Peyer's patch (tissue), 4 donors: Measurements from ENCODE around the gene TAF1C.

Source experiments
- POLR2A ChIP-seq, 2 donors: fragments of 450-650 bp; IDR thresholded peaks; one replicate each; pipeline ENCODE4 v1.5.1; 2017; ENCODE audit warnings: antibody characterized with exemption in 2 of 2, mild to moderate bottlenecking in 2 of 2, moderate library complexity in 2 of 2
- TF ChIP-seq, protein P1 (sequence below), 6 experiments: fragments of 450-650 bp in 4 of 6; fragments of 200-600 bp in 2 of 6; sonication (generic) in 1 of 6; IDR thresholded peaks; one replicate each; pipeline ENCODE4 v1.5.1; 2017 to 2019; ENCODE audit warnings: antibody characterized with exemption in 6 of 6, mild to moderate bottlenecking in 3 of 6, moderate library complexity in 1 of 6

DNA sequence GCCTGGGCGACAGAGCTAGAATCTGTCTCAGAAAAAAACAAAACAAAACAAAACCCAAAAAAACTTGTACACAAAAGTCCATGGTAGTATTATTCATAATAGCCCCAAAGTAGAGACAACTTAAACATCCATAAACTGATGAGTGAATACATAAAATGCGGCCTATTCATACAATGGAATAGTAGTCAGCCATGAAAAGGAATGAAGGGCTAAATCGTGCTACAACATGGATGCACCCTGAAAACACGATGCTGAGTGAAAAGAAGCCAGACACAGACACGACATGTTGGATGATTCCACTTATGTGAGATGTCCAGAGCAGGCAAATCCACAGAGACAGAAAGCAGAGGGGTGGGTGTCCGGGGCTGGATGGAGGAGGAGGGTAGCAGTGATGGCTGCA, 40.7 kb upstream of the TAF1C start:
- TF ChIP-seq, protein P1, sequence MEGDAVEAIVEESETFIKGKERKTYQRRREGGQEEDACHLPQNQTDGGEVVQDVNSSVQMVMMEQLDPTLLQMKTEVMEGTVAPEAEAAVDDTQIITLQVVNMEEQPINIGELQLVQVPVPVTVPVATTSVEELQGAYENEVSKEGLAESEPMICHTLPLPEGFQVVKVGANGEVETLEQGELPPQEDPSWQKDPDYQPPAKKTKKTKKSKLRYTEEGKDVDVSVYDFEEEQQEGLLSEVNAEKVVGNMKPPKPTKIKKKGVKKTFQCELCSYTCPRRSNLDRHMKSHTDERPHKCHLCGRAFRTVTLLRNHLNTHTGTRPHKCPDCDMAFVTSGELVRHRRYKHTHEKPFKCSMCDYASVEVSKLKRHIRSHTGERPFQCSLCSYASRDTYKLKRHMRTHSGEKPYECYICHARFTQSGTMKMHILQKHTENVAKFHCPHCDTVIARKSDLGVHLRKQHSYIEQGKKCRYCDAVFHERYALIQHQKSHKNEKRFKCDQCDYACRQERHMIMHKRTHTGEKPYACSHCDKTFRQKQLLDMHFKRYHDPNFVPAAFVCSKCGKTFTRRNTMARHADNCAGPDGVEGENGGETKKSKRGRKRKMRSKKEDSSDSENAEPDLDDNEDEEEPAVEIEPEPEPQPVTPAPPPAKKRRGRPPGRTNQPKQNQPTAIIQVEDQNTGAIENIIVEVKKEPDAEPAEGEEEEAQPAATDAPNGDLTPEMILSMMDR (IDR thresholded peaks at IDR 0.05) = no peak
- no peak for TF ChIP-seq POLR2A (IDR thresholded peaks at IDR 0.05)
